Esophagus muscularis mucosa (tissue), 4 donors: Measurements from ENCODE around the gene TJP2.

Experiments
- EP300 ChIP-seq: sonication (generic); formaldehyde crosslinking; IDR thresholded peaks from one replicate; pipeline ENCODE4 v1.6.1; 2017; ENCODE audit warnings: antibody characterized with exemption
- POLR2A ChIP-seq: fragments of 450-650 bp; IDR thresholded peaks from one replicate; pipeline ENCODE4 v1.6.1; 2017; ENCODE audit warnings: antibody characterized with exemption, moderate library complexity, mild to moderate bottlenecking, low read depth
- POLR2AphosphoS5 ChIP-seq, 2 donors: sonication (generic); formaldehyde crosslinking; IDR thresholded peaks; one replicate each; pipeline ENCODE4 v1.6.1; 2017; ENCODE audit warnings: antibody characterized with exemption in 2 of 2
- TF ChIP-seq, protein P1 (sequence below), 3 experiments: fragments of 200-600 bp in 2 of 3; fragments of 450-650 bp in 1 of 3; sonication (generic) in 2 of 3; IDR thresholded peaks; one replicate each; pipeline ENCODE4 v1.5.1; 2017 to 2019; ENCODE audit warnings: antibody characterized with exemption in 3 of 3, mild to moderate bottlenecking in 2 of 3, moderate library complexity in 1 of 3

GRCh38 chr9:69273161-69273560, 99.1 kb downstream of the TJP2 start:
- TF ChIP-seq, protein P1, sequence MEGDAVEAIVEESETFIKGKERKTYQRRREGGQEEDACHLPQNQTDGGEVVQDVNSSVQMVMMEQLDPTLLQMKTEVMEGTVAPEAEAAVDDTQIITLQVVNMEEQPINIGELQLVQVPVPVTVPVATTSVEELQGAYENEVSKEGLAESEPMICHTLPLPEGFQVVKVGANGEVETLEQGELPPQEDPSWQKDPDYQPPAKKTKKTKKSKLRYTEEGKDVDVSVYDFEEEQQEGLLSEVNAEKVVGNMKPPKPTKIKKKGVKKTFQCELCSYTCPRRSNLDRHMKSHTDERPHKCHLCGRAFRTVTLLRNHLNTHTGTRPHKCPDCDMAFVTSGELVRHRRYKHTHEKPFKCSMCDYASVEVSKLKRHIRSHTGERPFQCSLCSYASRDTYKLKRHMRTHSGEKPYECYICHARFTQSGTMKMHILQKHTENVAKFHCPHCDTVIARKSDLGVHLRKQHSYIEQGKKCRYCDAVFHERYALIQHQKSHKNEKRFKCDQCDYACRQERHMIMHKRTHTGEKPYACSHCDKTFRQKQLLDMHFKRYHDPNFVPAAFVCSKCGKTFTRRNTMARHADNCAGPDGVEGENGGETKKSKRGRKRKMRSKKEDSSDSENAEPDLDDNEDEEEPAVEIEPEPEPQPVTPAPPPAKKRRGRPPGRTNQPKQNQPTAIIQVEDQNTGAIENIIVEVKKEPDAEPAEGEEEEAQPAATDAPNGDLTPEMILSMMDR (IDR thresholded peaks at IDR 0.05), result no peak
- no peak for TF ChIP-seq POLR2AphosphoS5 (IDR thresholded peaks at IDR 0.05)
- TF ChIP-seq POLR2A, result no peak
- no peak for TF ChIP-seq EP300
